ENCODE results near the gene NDUFS7.

The NDUFS7 gene

DNA sequence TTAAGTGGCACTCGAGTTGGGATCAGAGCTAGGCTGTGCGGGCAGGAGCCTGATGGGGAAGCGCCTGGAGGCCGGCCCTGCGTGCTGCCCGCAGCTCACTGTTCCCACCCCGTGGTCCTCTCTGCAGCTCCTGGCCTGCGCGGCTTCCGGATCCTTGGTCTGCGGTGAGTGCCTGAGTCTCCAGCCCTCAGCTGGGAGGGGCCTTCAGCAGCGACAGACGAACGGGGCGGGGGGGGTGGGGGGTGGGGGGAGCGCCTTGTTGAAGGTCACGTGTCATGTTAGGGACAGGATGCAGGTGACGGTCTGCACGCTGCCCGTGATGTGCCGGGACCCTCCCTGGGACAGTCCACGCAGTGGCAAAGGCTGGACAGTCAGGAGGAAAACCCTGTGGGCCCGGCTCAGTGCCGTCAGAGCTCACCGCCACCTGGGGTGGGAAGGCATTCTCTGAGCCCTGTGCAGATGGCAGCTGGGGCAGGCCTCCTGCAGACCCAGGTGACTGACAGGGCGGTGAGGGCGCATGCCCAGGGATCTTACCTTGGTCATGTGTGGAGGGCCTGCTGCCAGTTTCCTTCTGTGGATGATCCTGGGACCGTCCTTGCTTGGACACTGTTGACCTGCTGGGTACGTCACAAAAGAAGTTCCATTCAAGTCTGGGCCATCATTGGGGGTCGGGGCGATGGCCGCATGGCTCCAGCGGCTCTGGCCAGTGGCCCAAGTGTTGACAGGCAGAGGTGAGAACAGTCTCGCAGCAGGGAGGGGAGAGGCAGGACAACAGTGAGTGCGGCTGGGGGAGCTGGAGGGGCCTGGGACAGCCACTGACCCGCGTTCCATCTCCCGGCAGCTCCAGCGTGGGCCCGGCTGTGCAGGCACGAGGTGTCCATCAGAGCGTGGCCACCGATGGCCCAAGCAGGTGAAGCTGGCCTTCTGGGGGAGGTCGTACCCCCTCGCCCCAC lies 4.3 kb downstream of the NDUFS7 start:
- TF ChIP-seq ZFX (IDR thresholded peaks at IDR 0.05), result no peak
- TF ChIP-seq, protein P1, sequence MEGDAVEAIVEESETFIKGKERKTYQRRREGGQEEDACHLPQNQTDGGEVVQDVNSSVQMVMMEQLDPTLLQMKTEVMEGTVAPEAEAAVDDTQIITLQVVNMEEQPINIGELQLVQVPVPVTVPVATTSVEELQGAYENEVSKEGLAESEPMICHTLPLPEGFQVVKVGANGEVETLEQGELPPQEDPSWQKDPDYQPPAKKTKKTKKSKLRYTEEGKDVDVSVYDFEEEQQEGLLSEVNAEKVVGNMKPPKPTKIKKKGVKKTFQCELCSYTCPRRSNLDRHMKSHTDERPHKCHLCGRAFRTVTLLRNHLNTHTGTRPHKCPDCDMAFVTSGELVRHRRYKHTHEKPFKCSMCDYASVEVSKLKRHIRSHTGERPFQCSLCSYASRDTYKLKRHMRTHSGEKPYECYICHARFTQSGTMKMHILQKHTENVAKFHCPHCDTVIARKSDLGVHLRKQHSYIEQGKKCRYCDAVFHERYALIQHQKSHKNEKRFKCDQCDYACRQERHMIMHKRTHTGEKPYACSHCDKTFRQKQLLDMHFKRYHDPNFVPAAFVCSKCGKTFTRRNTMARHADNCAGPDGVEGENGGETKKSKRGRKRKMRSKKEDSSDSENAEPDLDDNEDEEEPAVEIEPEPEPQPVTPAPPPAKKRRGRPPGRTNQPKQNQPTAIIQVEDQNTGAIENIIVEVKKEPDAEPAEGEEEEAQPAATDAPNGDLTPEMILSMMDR (conservative IDR thresholded peaks at IDR 0.05), result no peak

DNA sequence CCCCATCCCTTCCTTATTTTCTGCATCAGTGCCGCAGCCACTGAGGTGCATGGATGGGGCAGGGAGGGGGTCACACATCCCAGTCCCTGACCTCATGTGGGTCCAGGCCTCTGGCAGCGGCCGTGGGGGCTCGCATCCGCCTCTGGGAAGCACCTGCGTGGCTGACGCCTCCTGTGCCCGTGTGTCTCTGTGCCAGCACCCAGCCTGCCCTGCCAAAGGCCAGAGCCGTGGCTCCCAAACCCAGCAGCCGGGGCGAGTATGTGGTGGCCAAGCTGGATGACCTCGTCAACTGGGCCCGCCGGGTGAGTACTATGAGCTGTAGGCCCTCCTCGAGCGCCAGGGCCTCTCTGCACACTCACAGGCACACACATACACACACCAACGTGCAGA lies 4.9 kb downstream of the NDUFS7 start:
- H3K27ac ChIP-seq, result no peak overlapping the region
- TF ChIP-seq, protein P1 (conservative IDR thresholded peaks at IDR 0.05), result no peak
- TF ChIP-seq ZFX (IDR thresholded peaks at IDR 0.05), result no peak

More for the DNA sequence above, 4.3 kb downstream of the NDUFS7 start:
- H3K27ac ChIP-seq, result no peak overlapping the region

DNA sequence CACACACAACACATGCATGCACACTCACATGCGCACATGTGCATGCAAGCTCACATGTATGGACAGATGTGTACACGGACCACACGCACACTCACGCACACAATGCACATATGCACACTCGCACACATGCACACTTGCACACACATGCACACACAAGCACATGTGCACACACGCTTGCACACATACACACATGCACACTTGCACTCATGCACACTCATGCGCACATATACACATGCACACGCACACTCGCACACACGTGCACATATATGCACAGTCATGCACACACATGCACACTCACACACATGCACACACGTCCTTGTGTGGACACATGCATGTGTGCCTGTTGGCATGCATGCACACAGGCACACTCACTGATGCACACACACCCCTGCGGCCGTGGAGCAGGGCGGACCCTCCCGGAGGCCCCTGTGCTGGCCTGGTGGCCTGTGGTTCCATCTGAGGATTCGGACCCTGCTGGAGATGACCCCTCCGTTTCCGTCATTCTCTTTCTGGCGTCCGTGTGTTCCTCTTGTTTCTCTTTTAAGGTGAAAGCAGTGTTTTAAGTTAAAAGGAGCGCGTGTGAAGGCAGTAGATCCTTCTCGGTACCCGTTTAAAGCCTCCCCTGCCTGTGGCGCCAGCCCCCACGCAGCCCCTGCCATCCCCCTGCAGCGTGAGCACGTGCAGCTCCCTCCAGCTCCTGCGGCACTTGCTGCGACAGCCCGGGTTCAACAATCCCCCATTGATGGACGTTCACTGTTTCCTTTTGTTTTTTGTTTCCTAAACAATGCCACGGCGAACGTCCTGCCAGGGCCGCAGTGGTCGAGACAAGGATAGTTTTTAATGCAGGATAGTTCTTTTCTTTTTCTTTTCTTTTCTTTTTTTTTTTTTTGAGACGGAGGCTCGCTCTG lies 5.6 kb downstream of the NDUFS7 start:
- no peak overlapping the region for H3K27ac ChIP-seq
- TF ChIP-seq, protein P1 (conservative IDR thresholded peaks at IDR 0.05), result no peak

DNA sequence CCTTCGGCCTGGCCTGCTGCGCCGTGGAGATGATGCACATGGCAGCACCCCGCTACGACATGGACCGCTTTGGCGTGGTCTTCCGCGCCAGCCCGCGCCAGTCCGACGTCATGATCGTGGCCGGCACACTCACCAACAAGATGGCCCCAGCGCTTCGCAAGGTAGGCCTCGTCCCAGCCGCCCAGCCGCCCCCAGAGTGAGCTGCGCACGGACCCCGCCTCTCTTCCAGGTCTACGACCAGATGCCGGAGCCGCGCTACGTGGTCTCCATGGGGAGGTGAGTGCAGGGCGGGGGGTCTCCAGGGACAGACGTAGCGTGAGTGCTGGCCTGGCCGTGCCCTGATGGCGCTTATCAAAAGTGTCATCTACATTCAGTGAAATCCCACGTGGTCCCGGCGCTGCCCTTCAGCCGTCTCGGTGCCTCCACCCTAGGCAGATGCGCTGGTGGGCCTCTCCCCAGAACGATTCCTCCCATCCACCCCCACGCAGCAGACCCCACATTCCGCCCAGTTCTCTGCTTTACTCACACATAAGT lies 7.2 kb downstream of the NDUFS7 start:
- no peak overlapping the region for H3K27ac ChIP-seq
- TF ChIP-seq, protein P1 (conservative IDR thresholded peaks at IDR 0.05), result no peak
- no peak for TF ChIP-seq ZFX (IDR thresholded peaks at IDR 0.05)

DNA sequence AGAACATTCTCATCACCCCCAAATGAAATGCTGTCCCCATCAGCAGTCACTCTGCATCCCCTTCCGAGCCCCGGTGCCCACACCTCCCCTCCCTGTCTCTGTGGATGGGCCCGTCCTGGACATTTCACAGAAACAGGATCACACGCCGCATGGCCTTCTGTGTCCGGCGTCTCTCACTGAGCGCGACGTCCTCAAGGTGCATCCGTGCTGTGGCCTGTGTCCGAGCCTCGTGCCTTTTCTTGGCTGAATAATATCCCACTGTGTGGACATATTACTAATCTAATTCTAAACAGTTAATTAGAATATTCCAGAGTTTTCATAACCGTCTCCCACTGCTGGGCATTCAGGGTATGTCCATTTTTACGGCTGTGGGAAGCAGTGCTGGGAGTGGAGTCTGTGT lies 8.7 kb downstream of the NDUFS7 start:
- H3K27ac ChIP-seq, result no peak overlapping the region
- TF ChIP-seq, protein P1 (conservative IDR thresholded peaks at IDR 0.05), result no peak
- no peak for TF ChIP-seq ZFX (IDR thresholded peaks at IDR 0.05)

DNA sequence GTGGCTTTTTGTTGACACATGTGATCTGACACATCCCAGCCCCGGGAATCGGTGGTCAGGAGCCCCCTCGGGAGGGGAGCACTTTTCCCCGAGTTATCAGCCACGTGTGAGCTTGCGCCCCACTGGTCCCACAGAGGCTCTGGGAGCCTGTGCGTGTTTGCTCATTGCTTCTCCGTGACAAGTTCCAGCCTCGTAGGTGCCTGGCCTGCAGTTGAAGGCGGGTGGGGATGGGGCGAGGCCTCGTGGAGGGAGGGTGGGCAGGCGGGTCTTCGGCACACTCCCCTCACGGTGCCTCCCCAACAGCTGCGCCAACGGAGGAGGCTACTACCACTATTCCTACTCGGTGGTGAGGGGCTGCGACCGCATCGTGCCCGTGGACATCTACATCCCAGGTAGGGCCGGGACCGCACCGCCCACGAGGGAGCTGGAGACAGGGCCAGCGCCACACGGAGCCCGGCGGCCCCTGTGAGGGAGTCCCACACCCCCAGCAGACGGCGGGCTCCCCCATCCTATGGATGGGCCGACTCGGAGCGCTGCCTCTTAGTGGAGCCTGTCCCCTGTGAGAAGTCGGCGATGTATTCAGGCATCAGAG lies 9.3 kb downstream of the NDUFS7 start:
- no peak overlapping the region for H3K27ac ChIP-seq
- TF ChIP-seq ZFX (IDR thresholded peaks at IDR 0.05), result no peak
- TF ChIP-seq, protein P1 (conservative IDR thresholded peaks at IDR 0.05), result no peak
